ENCODE results near the gene HACL1. TPM values are rescaled to one million over a fixed set of nuclear protein-coding genes. Genes with fewer than 3 reads are reported as not detected.

HACL1 gene
- polyA plus RNA-seq, 3 donors, result 11.4 to 20.8 (median 14.3) TPM

DNA sequence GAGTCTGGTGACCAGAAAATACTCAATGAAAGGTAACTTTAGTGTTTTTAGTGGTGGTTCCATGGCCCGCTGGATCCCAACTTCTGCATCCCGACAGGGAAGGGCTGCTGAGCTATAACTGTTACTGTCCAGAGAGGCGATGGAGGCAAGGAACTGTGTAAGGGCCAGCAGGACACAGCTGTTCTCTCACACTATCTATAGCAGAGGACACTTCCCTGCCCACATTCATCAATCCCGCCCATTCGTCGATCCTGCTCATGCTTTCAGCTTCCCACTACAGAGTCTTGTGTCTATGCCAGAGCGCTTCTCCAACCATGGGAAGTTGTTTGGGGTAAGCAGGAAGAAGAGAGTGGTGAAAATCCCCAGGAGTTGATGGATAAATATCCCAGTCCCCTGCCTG, 88.3 kb downstream of the HACL1 start:
- no peak overlapping the region for H3K27ac ChIP-seq (ENCODE audit: low read depth, low read length)
- 89 to 90% (median 90%) methylated on average over 7 of the region's 7 CpGs for WGBS, 3 donors

DNA sequence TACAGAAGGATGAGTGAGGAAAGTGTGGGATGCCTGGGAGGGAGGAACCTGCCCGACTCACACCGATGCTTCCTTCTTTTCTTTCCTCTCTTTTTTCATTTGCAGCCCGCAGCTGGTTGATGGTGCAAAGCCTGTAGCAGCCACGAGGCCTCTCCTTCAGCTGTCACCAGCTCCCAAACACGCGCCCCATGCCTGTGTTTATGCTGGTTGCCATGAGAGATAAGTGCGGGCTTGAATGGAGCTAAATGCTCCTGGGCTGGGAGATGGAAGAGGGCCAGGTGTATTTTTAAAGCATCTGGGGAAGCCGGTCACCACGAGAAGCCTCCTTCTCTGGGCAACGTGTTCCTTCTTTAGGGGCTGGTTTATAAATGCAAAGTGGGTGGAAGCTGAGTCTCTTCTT, 89.2 kb downstream of the HACL1 start:
- WGBS, 3 donors, result 13 to 24% (median 19%) methylated on average over 10 of the region's 10 CpGs
- H3K27ac ChIP-seq (ENCODE audit: low read depth, low read length), result no peak overlapping the region

DNA sequence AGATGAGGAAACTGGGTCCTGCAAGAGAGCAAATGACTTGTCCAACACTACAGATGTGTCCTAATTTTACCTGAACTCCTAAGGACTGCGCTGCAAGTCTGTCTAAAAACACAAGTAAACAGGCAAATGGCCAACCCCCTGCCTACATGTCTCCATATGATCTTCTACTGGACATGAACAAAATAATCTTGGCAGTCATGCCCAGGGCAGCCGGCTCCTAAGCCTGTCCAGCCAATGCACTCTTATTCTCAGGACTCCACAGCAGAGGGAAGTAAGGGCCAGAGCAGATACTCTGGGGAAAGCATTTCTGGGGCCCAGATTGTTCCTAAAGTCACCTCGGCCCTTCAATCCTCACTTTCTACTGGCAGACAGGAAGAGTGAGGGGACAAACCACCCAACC, 90.2 kb downstream of the HACL1 start:
- 96 to 97% (median 97%) methylated on average over 3 of the region's 3 CpGs for WGBS, 3 donors
- no peak overlapping the region for H3K27ac ChIP-seq (ENCODE audit: low read depth, low read length)

Other genes with a start within 250 kb of the HACL1 start
- 10 to 100 TPM in 2 of 3 donors, 1 to 10 TPM in 1; 6.1 to 13.5 (median 10.2) TPM for gene METTL6, start 174.0 kb downstream of the HACL1 start, polyA plus RNA-seq
- gene EAF1, start 174.0 kb downstream of the HACL1 start, polyA plus RNA-seq, result 10 to 100 TPM in 1 of 3 donors, 1 to 10 TPM in 2; 4.3 to 11.2 (median 7.5) TPM
- gene COLQ, start 79.9 kb downstream of the HACL1 start, polyA plus RNA-seq, result 1 to 10 TPM in 2 of 3 donors, under 1 TPM in 1; 0.61 to 3.4 (median 1.1) TPM
- 10 to 100 TPM in 2 of 3 donors, 1 to 10 TPM in 1; 6.5 to 45.0 (median 21.6) TPM for gene BTD, start 176 bp upstream of the HACL1 start, polyA plus RNA-seq
- gene ANKRD28, start 196.4 kb upstream of the HACL1 start, polyA plus RNA-seq, result 10 to 100 TPM in 2 of 3 donors, 1 to 10 TPM in 1; 8.9 to 15.6 (median 10.9) TPM

Measured in adipose tissue (tissue), 3 donors.